Gastrocnemius medialis (tissue), 4 donors: ENCODE results near the gene CAMSAP1.

Experiments used
- CTCF ChIP-seq, 5 experiments: fragments of 450-650 bp in 3 of 5; fragments of 200-600 bp in 2 of 5; sonication (generic) in 2 of 5; IDR thresholded peaks in 4 of 5; conservative IDR thresholded peaks in 1 of 5; 1 replicate in 4 of 5; 2 replicates in 1 of 5; pipeline ENCODE4 v1.5.1; 2016 to 2019; ENCODE audit warnings: antibody characterized with exemption in 5 of 5, mild to moderate bottlenecking in 3 of 5, moderate library complexity in 3 of 5
- POLR2A ChIP-seq, 2 donors: fragments of 450-650 bp; IDR thresholded peaks; one replicate each; pipeline ENCODE4 v1.6.1; 2017; ENCODE audit warnings: antibody characterized with exemption in 2 of 2, mild to moderate bottlenecking in 2 of 2, moderate library complexity in 2 of 2

- TF ChIP-seq CTCF (IDR thresholded peaks at IDR 0.05 in 4 of 5, conservative IDR thresholded peaks at IDR 0.05 in 1 of 5) (no peak), POLR2A (IDR thresholded peaks at IDR 0.05) (no peak)
These were observed 145.5 kb downstream of the CAMSAP1 start for GRCh38 chr9:135761845-135762168.
